GM21717 (cell line): ENCODE data around the gene VAPB.
A peak's percentile ranks its signal among the peaks of the same experiment; 100 is the strongest.
"Not testable (repeated sequence)": the region's sequence is repeated elsewhere in the genome, so short reads cannot be mapped to it uniquely, and the experiment has no call there.

Experiments
- ATAC-seq: cut with Tn5 transposase; IDR thresholded peaks from one replicate; pipeline ENCODE4 v1.9.1; 2021; ENCODE audit warnings: mild to moderate bottlenecking, moderate library complexity; ENCODE audit not compliant: unreplicated experiment

VAPB gene

GRCh38 chr20:58388882-58389323 lies at the start of gene VAPB:
TSS of gene VAPB (plus strand) at chr20:58389229. CDS start at chr20:58389460, 231 bp downstream.
- peak; percentile 91 for ATAC-seq

GRCh38 chr20:58339741-58340140 lies 49.3 kb upstream of the VAPB start:
- ATAC-seq = no peak

- ATAC-seq = no peak
Measured at GRCh38 chr20:58340151-58340550, 48.9 kb upstream of the VAPB start.

- no peak for ATAC-seq
Measured at GRCh38 chr20:58340853-58341252, 48.2 kb upstream of the VAPB start.

- ATAC-seq = no peak
Measured at GRCh38 chr20:58342104-58342945, 46.7 kb upstream of the VAPB start.

GRCh38 chr20:58344741-58345140 lies 44.3 kb upstream of the VAPB start:
- ATAC-seq = no peak

GRCh38 chr20:58349570-58349969 lies 39.5 kb upstream of the VAPB start:
- no peak for ATAC-seq

- ATAC-seq = no peak
Measured at GRCh38 chr20:58352468-58352867, 36.6 kb upstream of the VAPB start.

- ATAC-seq = no peak
Measured at GRCh38 chr20:58359441-58359840, 29.6 kb upstream of the VAPB start.

GRCh38 chr20:58360936-58361335 lies 28.1 kb upstream of the VAPB start:
- no peak for ATAC-seq

- no peak for ATAC-seq
Measured at GRCh38 chr20:58361481-58362205, 27.4 kb upstream of the VAPB start.

GRCh38 chr20:58362206-58362516 lies 26.9 kb upstream of the VAPB start:
- no peak for ATAC-seq

GRCh38 chr20:58362970-58363369 lies 26.1 kb upstream of the VAPB start:
- no peak for ATAC-seq

GRCh38 chr20:58366866-58367265 lies 22.2 kb upstream of the VAPB start:
- ATAC-seq = no peak

GRCh38 chr20:58372806-58373205 lies 16.2 kb upstream of the VAPB start:
- no peak for ATAC-seq

GRCh38 chr20:58373296-58373695 lies 15.7 kb upstream of the VAPB start:
- ATAC-seq = not testable (repeated sequence)

GRCh38 chr20:58374027-58374850 lies 14.8 kb upstream of the VAPB start:
- ATAC-seq = no peak

GRCh38 chr20:58374906-58375758 lies 13.9 kb upstream of the VAPB start:
- no peak for ATAC-seq

- no peak for ATAC-seq
Measured at GRCh38 chr20:58375759-58376352, 13.2 kb upstream of the VAPB start.

GRCh38 chr20:58377017-58377416 lies 12.0 kb upstream of the VAPB start:
- ATAC-seq = no peak
